C4-2B (cell line): ENCODE measurements around the gene C5orf24.

Source experiments
- CTCF ChIP-seq: fragments of 450-650 bp; conservative IDR thresholded peaks from 2 replicates; pipeline ENCODE4 v1.5.1; 2017; ENCODE audit warnings: mild to moderate bottlenecking
- ZFX ChIP-seq: fragments of 450-650 bp; IDR thresholded peaks from 2 replicates; pipeline ENCODE4 v1.6.1; 2017

- no peak for TF ChIP-seq CTCF
- TF ChIP-seq ZFX: no peak
Measured at GRCh38 chr5:134825212-134825611, 20.6 kb upstream of the C5orf24 start.
